Upper lobe of left lung (tissue), 6 donors: Measurements from ENCODE around the gene IL1RAPL1. TPM values are rescaled to one million over a fixed set of nuclear protein-coding genes. Genes with fewer than 3 reads are reported as not detected.
"Not testable (repeated sequence)": the region's sequence is repeated elsewhere in the genome, so short reads cannot be mapped to it uniquely, and the experiment has no call there.

Experiments used
- ATAC-seq, 2 donors: fragments of 200-7000 bp; cut with Tn5 transposase; one replicate each; pipeline ENCODE4 v1.9.1; 2022; ENCODE audit warnings: mild to moderate bottlenecking in 2 of 2, moderate library complexity in 2 of 2; ENCODE audit not compliant: low FRiP score in 2 of 2
- DNase-seq, 2 donors: peaks; one replicate each; pipeline ENCODE4 v3.0.0-alpha.2; 2019 to 2020
- H3K27ac ChIP-seq, 4 donors: fragments of 200-600 bp; sonication (generic); one replicate each; pipeline ENCODE4 v1.5.1; 2016 to 2019
- H3K27me3 ChIP-seq, 4 donors: fragments of 200-600 bp; sonication (generic); one replicate each; pipeline ENCODE4 v1.5.1; 2017 to 2019
- H3K36me3 ChIP-seq, 4 donors: fragments of 200-600 bp; sonication (generic); one replicate each; pipeline ENCODE4 v1.5.1; 2016 to 2019
- H3K4me1 ChIP-seq, 4 donors: fragments of 200-600 bp; sonication (generic); one replicate each; pipeline ENCODE4 v1.5.1; 2018 to 2019
- H3K4me3 ChIP-seq, 4 donors: fragments of 200-600 bp; sonication (generic); one replicate each; pipeline ENCODE4 v1.5.1; 2017 to 2019; ENCODE audit warnings: mild to moderate bottlenecking in 2 of 4, moderate library complexity in 1 of 4
- H3K9me3 ChIP-seq, 4 donors: fragments of 200-600 bp; sonication (generic); one replicate each; pipeline ENCODE4 v1.5.1; 2018 to 2019
- EP300 ChIP-seq, 4 donors: sonication (generic); formaldehyde crosslinking; IDR thresholded peaks; one replicate each; pipeline ENCODE4 v1.5.1; 2017; ENCODE audit warnings: antibody characterized with exemption in 4 of 4, control low read depth in 2 of 4
- POLR2A ChIP-seq, 4 donors: fragments of 450-650 bp; IDR thresholded peaks; one replicate each; pipeline ENCODE4 v1.5.1; 2016 to 2017; ENCODE audit warnings: antibody characterized with exemption in 4 of 4, mild to moderate bottlenecking in 2 of 4
- POLR2AphosphoS5 ChIP-seq, 2 donors: sonication (generic); formaldehyde crosslinking; IDR thresholded peaks; one replicate each; pipeline ENCODE4 v1.5.1; 2017; ENCODE audit warnings: antibody characterized with exemption in 2 of 2
- WGBS, 2 donors: methylation state at CpG; one replicate each; pipeline ENCODE4 v1.1.5; 2017 to 2018; 5-methylcytosine and 5-hydroxymethylcytosine counted together
- total RNA-seq, 6 donors: library from RNA; depleted of rRNA in 4 of 6; stranded (reverse); fragments of >200 nt in 4 of 6; gene quantifications; one replicate each; pipeline versions ENCODE4 v1.1.0 to v1.2.1, GENCODE V29; 2016 to 2021
- TF ChIP-seq, protein P1 (sequence below), 6 experiments: fragments of 450-650 bp in 4 of 6; fragments of 200-600 bp in 2 of 6; sonication (generic) in 2 of 6; IDR thresholded peaks; one replicate each; pipeline ENCODE4 v1.5.1; 2016 to 2019; ENCODE audit warnings: antibody characterized with exemption in 6 of 6
- donor health status: DM: no; HTN: no; CAD: no; lungs with moderate emphysema.
- donor health status: DM: no; HTN: yes; CAD: no; lungs with severe emphysema.

Gene IL1RAPL1
- total RNA-seq, 6 donors from 2014 or later: 0.09 to 0.46 (median 0.33) TPM; not detected in 3

- no peak for DNase-seq
- no peaks in the 10 kb centered on the region for H3K4me1 ChIP-seq
Observed at GRCh38 chrX:29113221-29113620, 526.0 kb downstream of the IL1RAPL1 start.

GRCh38 chrX:29122817-29123216 lies 535.6 kb downstream of the IL1RAPL1 start:
- DNase-seq, H3K27ac ChIP-seq, H3K36me3 ChIP-seq, H3K4me1 ChIP-seq, H3K27me3 ChIP-seq, H3K9me3 ChIP-seq, ATAC-seq, H3K4me3 ChIP-seq: not testable (repeated sequence)
- 42 to 55% methylated on average over 2 of the region's 2 CpGs for WGBS, 2 donors

More at GRCh38 chrX:29113221-29113620, 526.0 kb downstream of the IL1RAPL1 start:
- no peak for ATAC-seq
- 77 to 85% methylated on average over 1 of the region's 1 CpG for WGBS, 2 donors
- Histone ChIP-seq H3K36me3 (no peaks in the 10 kb centered on the region), H3K27me3 (no peaks in the 10 kb centered on the region), H3K4me3 (no peak overlapping the region), H3K27ac (no peak overlapping the region), H3K9me3 (no peaks in the 10 kb centered on the region)
- TF ChIP-seq POLR2A (IDR thresholded peaks at IDR 0.05): no peak
- TF ChIP-seq POLR2AphosphoS5 (IDR thresholded peaks at IDR 0.05): no peak
- TF ChIP-seq EP300 (IDR thresholded peaks at IDR 0.05): no peak
- TF ChIP-seq, protein P1, sequence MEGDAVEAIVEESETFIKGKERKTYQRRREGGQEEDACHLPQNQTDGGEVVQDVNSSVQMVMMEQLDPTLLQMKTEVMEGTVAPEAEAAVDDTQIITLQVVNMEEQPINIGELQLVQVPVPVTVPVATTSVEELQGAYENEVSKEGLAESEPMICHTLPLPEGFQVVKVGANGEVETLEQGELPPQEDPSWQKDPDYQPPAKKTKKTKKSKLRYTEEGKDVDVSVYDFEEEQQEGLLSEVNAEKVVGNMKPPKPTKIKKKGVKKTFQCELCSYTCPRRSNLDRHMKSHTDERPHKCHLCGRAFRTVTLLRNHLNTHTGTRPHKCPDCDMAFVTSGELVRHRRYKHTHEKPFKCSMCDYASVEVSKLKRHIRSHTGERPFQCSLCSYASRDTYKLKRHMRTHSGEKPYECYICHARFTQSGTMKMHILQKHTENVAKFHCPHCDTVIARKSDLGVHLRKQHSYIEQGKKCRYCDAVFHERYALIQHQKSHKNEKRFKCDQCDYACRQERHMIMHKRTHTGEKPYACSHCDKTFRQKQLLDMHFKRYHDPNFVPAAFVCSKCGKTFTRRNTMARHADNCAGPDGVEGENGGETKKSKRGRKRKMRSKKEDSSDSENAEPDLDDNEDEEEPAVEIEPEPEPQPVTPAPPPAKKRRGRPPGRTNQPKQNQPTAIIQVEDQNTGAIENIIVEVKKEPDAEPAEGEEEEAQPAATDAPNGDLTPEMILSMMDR (IDR thresholded peaks at IDR 0.05): no peak

GRCh38 chrX:29130905-29131304 lies 543.7 kb downstream of the IL1RAPL1 start:
- 57 to 95% methylated on average over 2 to 4 of the region's 4 CpGs for WGBS, 2 donors
- TF ChIP-seq EP300 (IDR thresholded peaks at IDR 0.05) (no peak), POLR2AphosphoS5 (IDR thresholded peaks at IDR 0.05) (no peak), POLR2A (IDR thresholded peaks at IDR 0.05) (no peak)
- TF ChIP-seq, protein P1 (IDR thresholded peaks at IDR 0.05): no peak

GRCh38 chrX:29136904-29137303 lies 549.7 kb downstream of the IL1RAPL1 start:
- H3K27me3 ChIP-seq: no peaks in the 10 kb centered on the region
- no peaks in the 10 kb centered on the region for H3K9me3 ChIP-seq
- 84 to 93% methylated on average over 2 of the region's 2 CpGs for WGBS, 2 donors
- H3K4me1 ChIP-seq: no peaks in the 10 kb centered on the region
- TF ChIP-seq POLR2AphosphoS5 (IDR thresholded peaks at IDR 0.05): no peak
- no peak for TF ChIP-seq POLR2A (IDR thresholded peaks at IDR 0.05)
- no peak for TF ChIP-seq EP300 (IDR thresholded peaks at IDR 0.05)
- TF ChIP-seq, protein P1 (IDR thresholded peaks at IDR 0.05): no peak
- ATAC-seq (no peak), DNase-seq (no peak)
- no peak overlapping the region for H3K4me3 ChIP-seq
- H3K27ac ChIP-seq: no peak overlapping the region
- no peaks in the 10 kb centered on the region for H3K36me3 ChIP-seq

More at GRCh38 chrX:29130905-29131304, 543.7 kb downstream of the IL1RAPL1 start:
- Histone ChIP-seq H3K9me3 (no peaks in the 10 kb centered on the region), H3K36me3 (no peaks in the 10 kb centered on the region), H3K27me3 (no peaks in the 10 kb centered on the region), H3K27ac (no peak overlapping the region), H3K4me3 (no peak overlapping the region), H3K4me1 (no peaks in the 10 kb centered on the region)
- ATAC-seq (no peak), DNase-seq (no peak)

DNA sequence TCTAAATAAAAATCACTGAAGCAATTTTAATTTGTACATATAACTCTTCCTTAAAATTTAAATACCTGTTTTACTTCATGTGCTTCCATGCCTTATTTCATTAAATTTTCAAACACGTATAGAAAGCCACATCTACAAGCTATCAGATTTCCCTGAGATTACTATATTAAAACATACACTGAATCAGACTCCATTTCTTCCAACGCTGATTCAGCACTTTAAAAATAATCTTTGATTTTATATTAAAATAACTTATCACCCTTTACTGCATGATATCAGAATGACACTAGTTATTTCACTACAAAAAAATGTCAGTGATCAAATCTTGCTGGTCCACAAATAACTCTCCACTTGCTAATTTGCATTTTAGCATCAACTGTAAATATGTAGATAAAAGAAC lies 550.8 kb downstream of the IL1RAPL1 start:
- TF ChIP-seq, protein P1 (IDR thresholded peaks at IDR 0.05): no peak
- TF ChIP-seq POLR2A (IDR thresholded peaks at IDR 0.05) (no peak), EP300 (IDR thresholded peaks at IDR 0.05) (no peak), POLR2AphosphoS5 (IDR thresholded peaks at IDR 0.05) (no peak)
- no peak for DNase-seq
- no peaks in the 10 kb centered on the region for H3K9me3 ChIP-seq
- WGBS, 2 donors: 88 to 90% methylated on average over 2 of the region's 2 CpGs
- H3K4me1 ChIP-seq: no peaks in the 10 kb centered on the region
- no peaks in the 10 kb centered on the region for H3K36me3 ChIP-seq
- H3K27me3 ChIP-seq: no peaks in the 10 kb centered on the region
- no peak overlapping the region for H3K27ac ChIP-seq
- H3K4me3 ChIP-seq: no peak overlapping the region
- ATAC-seq: no peak
